ENCODE measurements around the gene CLIC3.

CLIC3 gene

GRCh38 chr9:137031904-137032640 lies 35.7 kb upstream of the CLIC3 start, which contains the start of gene FUT7:
FUT7 (minus strand) TSS chr9:137032088; CDS start chr9:137031991, 97 bp downstream.
- DNase-seq (ENCODE audit: low read depth in 1 of 2, low spot score in 1 of 2), result no peak

GRCh38 chr9:137030538-137031527 lies 34.5 kb upstream of the CLIC3 start:
- no peak for DNase-seq (ENCODE audit: low read depth in 1 of 2, low spot score in 1 of 2)

- DNase-seq (ENCODE audit: low read depth in 1 of 2, low spot score in 1 of 2), result no peak
Observed at GRCh38 chr9:137030006-137030405, 33.6 kb upstream of the CLIC3 start.

- DNase-seq (ENCODE audit: low read depth in 1 of 2, low spot score in 1 of 2), result peak; percentile 47 to 61
Observed at GRCh38 chr9:137029058-137029936, 32.9 kb upstream of the CLIC3 start.

GRCh38 chr9:137028263-137029057 lies 32.1 kb upstream of the CLIC3 start:
- peak in 1 of 2 donors; percentile 36 for DNase-seq (ENCODE audit: low read depth in 1 of 2, low spot score in 1 of 2)

- no peak for DNase-seq (ENCODE audit: low read depth in 1 of 2, low spot score in 1 of 2)
Observed at GRCh38 chr9:137027369-137028262, 31.2 kb upstream of the CLIC3 start, which contains the start of gene ABCA2. ABCA2 (minus strand) TSS chr9:137028237; CDS start chr9:137028140, 97 bp downstream.

- no peak for DNase-seq (ENCODE audit: low read depth in 1 of 2, low spot score in 1 of 2)
Observed at GRCh38 chr9:137026828-137027227, 30.5 kb upstream of the CLIC3 start.

- no peak for DNase-seq (ENCODE audit: low read depth in 1 of 2, low spot score in 1 of 2)
Observed at GRCh38 chr9:137026384-137026783, 30.0 kb upstream of the CLIC3 start.

GRCh38 chr9:137025517-137025966 lies 29.2 kb upstream of the CLIC3 start:
- DNase-seq (ENCODE audit: low read depth in 1 of 2, low spot score in 1 of 2), result no peak

- no peak for DNase-seq (ENCODE audit: low read depth in 1 of 2, low spot score in 1 of 2)
Observed at GRCh38 chr9:137023583-137023991, 27.2 kb upstream of the CLIC3 start.

GRCh38 chr9:137023157-137023556 lies 26.8 kb upstream of the CLIC3 start:
- no peak for DNase-seq (ENCODE audit: low read depth in 1 of 2, low spot score in 1 of 2)

GRCh38 chr9:137022662-137023008 lies 26.3 kb upstream of the CLIC3 start:
- DNase-seq (ENCODE audit: low read depth in 1 of 2, low spot score in 1 of 2), result no peak

- peak in 1 of 2 donors; percentile 52 for DNase-seq (ENCODE audit: low read depth in 1 of 2, low spot score in 1 of 2)
Observed at GRCh38 chr9:137021979-137022661, 25.8 kb upstream of the CLIC3 start.

- DNase-seq (ENCODE audit: low read depth in 1 of 2, low spot score in 1 of 2), result no peak
Observed at GRCh38 chr9:137021568-137021978, 25.2 kb upstream of the CLIC3 start.

GRCh38 chr9:137020771-137021567 lies 24.6 kb upstream of the CLIC3 start:
- no peak for DNase-seq (ENCODE audit: low read depth in 1 of 2, low spot score in 1 of 2)

GRCh38 chr9:137019891-137020683 lies 23.7 kb upstream of the CLIC3 start:
- DNase-seq (ENCODE audit: low read depth in 1 of 2, low spot score in 1 of 2), result no peak
